ENCODE data around the gene PIK3R1.

Gene PIK3R1

GRCh38 chr5:68274847-68275651, 59.5 kb downstream of the PIK3R1 start:
- no peak overlapping the region for H3K27ac ChIP-seq

GRCh38 chr5:68276740-68277139, 61.2 kb downstream of the PIK3R1 start:
- no peak for TF ChIP-seq CTCF (conservative IDR thresholded peaks at IDR 0.05)
- H3K27ac ChIP-seq, result no peak overlapping the region

More at GRCh38 chr5:68274847-68275651, 59.5 kb downstream of the PIK3R1 start:
- no peak for TF ChIP-seq CTCF (conservative IDR thresholded peaks at IDR 0.05)

- no peak overlapping the region for H3K27ac ChIP-seq
- no peak for TF ChIP-seq CTCF (conservative IDR thresholded peaks at IDR 0.05)
These were observed 61.9 kb downstream of the PIK3R1 start for GRCh38 chr5:68277431-68277830.

GRCh38 chr5:68279984-68280383, 64.4 kb downstream of the PIK3R1 start:
- no peak overlapping the region for H3K27ac ChIP-seq

GRCh38 chr5:68282001-68282400, 66.4 kb downstream of the PIK3R1 start:
- no peak overlapping the region for H3K27ac ChIP-seq
- TF ChIP-seq CTCF (conservative IDR thresholded peaks at IDR 0.05), result no peak

More at GRCh38 chr5:68279984-68280383, 64.4 kb downstream of the PIK3R1 start:
- TF ChIP-seq CTCF (conservative IDR thresholded peaks at IDR 0.05), result no peak

- no peak for TF ChIP-seq CTCF (conservative IDR thresholded peaks at IDR 0.05)
- H3K27ac ChIP-seq, result no peak overlapping the region
These were observed 68.2 kb downstream of the PIK3R1 start for GRCh38 chr5:68283766-68284165.

GRCh38 chr5:68285075-68285840, 69.7 kb downstream of the PIK3R1 start:
- no peak for TF ChIP-seq CTCF (conservative IDR thresholded peaks at IDR 0.05)
- H3K27ac ChIP-seq, result peak overlapping the region; percentile 15; the same call in 1 of the 2 replicates

Data from VCaP (cell line).